ENCODE data around the gene RNASE12. TPM values are rescaled to one million over a fixed set of nuclear protein-coding genes. Genes with fewer than 3 reads are reported as not detected.

Gene RNASE12
- total and polyA plus RNA-seq, 9 of the 15 experiments (the other 6 are each of a cell fraction or from before 2014, with no cell fraction given), result 0.24 TPM; not detected in 8

DNA sequence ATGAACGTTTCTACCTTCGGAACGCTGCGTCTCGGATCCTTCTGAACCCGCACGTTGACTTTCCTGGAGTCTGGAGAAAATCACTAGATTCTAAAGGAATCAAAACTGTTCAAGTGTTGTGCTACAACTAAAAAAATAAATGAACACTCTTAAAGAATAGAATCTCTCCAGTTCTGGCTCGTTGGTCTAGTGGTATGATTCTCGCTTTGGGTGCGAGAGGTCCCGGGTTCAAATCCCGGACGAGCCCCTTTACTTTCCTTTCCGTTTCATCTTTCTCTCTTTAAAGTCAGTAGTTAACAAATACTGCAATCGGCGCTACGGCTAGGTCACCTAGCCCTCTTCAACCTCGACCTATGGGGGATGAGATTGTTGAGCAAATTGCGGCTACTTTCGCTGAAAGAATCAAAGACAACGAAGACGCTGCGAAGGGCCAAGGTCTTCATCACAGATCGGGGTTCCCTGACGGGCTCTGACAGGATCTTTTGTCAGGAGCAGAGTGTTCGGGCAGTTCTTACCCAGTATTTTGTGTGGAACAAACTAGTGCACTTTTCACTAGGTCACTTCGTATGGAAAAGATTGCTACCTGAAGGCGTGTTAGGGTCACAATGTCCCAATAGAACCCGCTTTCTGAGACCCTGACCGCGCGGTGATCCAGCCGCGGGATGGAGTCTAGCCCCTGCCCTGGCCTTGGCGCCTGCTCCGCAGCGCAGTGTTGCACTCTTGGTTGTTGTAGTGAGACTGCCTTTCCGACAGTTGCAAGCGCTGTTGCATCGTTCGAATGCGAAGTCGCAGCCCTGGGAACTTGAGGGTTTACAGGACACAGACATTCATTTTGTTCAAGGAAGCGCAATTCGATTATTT, 41.9 kb upstream of the RNASE12 start (continued):
- TF ChIP-seq PCBP1 (IDR thresholded peaks at IDR 0.05; ENCODE audit: low read depth, low read length, poor library complexity, severe bottlenecking), result no peak
- no peak for TF ChIP-seq GATAD2A (IDR thresholded peaks at IDR 0.05)
- TF ChIP-seq, protein P1, sequence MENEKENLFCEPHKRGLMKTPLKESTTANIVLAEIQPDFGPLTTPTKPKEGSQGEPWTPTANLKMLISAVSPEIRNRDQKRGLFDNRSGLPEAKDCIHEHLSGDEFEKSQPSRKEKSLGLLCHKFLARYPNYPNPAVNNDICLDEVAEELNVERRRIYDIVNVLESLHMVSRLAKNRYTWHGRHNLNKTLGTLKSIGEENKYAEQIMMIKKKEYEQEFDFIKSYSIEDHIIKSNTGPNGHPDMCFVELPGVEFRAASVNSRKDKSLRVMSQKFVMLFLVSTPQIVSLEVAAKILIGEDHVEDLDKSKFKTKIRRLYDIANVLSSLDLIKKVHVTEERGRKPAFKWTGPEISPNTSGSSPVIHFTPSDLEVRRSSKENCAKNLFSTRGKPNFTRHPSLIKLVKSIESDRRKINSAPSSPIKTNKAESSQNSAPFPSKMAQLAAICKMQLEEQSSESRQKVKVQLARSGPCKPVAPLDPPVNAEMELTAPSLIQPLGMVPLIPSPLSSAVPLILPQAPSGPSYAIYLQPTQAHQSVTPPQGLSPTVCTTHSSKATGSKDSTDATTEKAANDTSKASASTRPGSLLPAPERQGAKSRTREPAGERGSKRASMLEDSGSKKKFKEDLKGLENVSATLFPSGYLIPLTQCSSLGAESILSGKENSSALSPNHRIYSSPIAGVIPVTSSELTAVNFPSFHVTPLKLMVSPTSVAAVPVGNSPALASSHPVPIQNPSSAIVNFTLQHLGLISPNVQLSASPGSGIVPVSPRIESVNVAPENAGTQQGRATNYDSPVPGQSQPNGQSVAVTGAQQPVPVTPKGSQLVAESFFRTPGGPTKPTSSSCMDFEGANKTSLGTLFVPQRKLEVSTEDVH (IDR thresholded peaks at IDR 0.05; ENCODE audit: low read depth, partially characterized antibody), result no peak
- TF ChIP-seq, protein P2, sequence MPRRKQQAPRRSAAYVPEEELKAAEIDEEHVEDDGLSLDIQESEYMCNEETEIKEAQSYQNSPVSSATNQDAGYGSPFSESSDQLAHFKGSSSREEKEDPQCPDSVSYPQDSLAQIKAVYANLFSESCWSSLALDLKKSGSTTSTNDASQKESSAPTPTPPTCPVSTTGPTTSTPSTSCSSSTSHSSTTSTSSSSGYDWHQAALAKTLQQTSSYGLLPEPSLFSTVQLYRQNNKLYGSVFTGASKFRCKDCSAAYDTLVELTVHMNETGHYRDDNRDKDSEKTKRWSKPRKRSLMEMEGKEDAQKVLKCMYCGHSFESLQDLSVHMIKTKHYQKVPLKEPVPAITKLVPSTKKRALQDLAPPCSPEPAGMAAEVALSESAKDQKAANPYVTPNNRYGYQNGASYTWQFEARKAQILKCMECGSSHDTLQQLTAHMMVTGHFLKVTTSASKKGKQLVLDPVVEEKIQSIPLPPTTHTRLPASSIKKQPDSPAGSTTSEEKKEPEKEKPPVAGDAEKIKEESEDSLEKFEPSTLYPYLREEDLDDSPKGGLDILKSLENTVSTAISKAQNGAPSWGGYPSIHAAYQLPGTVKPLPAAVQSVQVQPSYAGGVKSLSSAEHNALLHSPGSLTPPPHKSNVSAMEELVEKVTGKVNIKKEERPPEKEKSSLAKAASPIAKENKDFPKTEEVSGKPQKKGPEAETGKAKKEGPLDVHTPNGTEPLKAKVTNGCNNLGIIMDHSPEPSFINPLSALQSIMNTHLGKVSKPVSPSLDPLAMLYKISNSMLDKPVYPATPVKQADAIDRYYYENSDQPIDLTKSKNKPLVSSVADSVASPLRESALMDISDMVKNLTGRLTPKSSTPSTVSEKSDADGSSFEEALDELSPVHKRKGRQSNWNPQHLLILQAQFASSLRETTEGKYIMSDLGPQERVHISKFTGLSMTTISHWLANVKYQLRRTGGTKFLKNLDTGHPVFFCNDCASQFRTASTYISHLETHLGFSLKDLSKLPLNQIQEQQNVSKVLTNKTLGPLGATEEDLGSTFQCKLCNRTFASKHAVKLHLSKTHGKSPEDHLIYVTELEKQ (CRISPR knock-in tag; IDR thresholded peaks at IDR 0.05), result no peak
- TF ChIP-seq CAMTA2 (CRISPR knock-in tag; conservative IDR thresholded peaks at IDR 0.05), result no peak
- no peak for TF ChIP-seq TEAD2 (tag; IDR thresholded peaks at IDR 0.05)
- no peak for TF ChIP-seq ZNF354B (CRISPR knock-in tag; IDR thresholded peaks at IDR 0.05)
- TF ChIP-seq OTX1 (CRISPR knock-in tag; IDR thresholded peaks at IDR 0.05), result no peak
- TF ChIP-seq ZNF764 (CRISPR knock-in tag; IDR thresholded peaks at IDR 0.05; ENCODE audit: low read depth), result no peak
- TF ChIP-seq RBM22 (IDR thresholded peaks at IDR 0.05; ENCODE audit: low read depth, low read length, poor library complexity, severe bottlenecking), result no peak
- no peak for TF ChIP-seq ZNF146 (CRISPR knock-in tag; IDR thresholded peaks at IDR 0.05; ENCODE audit: unreplicated experiment)
- no peak for TF ChIP-seq ZNF165 (CRISPR knock-in tag; IDR thresholded peaks at IDR 0.05; ENCODE audit: borderline replicate concordance)
- no peak for TF ChIP-seq MXI1 (IDR thresholded peaks at IDR 0.05; ENCODE audit: low read depth, low read length)
- TF ChIP-seq ELF1 (tag; IDR thresholded peaks at IDR 0.05), result no peak
- TF ChIP-seq, protein P3, sequence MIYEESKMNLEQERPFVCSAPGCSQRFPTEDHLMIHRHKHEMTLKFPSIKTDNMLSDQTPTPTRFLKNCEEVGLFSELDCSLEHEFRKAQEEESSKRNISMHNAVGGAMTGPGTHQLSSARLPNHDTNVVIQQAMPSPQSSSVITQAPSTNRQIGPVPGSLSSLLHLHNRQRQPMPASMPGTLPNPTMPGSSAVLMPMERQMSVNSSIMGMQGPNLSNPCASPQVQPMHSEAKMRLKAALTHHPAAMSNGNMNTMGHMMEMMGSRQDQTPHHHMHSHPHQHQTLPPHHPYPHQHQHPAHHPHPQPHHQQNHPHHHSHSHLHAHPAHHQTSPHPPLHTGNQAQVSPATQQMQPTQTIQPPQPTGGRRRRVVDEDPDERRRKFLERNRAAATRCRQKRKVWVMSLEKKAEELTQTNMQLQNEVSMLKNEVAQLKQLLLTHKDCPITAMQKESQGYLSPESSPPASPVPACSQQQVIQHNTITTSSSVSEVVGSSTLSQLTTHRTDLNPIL (CRISPR knock-in tag; IDR thresholded peaks at IDR 0.05), result no peak
- TF ChIP-seq CHD2 (IDR thresholded peaks at IDR 0.05; ENCODE audit: low read depth, low read length), result 0 out of 2 replicates have a peak, but pooled peaks have one; percentile 12
- TF ChIP-seq, protein P4, sequence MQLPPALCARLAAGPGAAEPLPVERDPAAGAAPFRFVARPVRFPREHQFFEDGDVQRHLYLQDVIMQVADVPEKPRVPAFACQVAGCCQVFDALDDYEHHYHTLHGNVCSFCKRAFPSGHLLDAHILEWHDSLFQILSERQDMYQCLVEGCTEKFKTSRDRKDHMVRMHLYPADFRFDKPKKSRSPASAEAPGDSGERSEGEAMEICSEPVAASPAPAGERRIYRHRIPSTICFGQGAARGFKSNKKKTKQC (CRISPR knock-in tag; IDR thresholded peaks at IDR 0.05), result no peak
- TF ChIP-seq, protein P5, sequence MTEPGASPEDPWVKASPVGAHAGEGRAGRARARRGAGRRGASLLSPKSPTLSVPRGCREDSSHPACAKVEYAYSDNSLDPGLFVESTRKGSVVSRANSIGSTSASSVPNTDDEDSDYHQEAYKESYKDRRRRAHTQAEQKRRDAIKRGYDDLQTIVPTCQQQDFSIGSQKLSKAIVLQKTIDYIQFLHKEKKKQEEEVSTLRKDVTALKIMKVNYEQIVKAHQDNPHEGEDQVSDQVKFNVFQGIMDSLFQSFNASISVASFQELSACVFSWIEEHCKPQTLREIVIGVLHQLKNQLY (CRISPR knock-in tag; conservative IDR thresholded peaks at IDR 0.05), result no peak
- TF ChIP-seq POLR2G (IDR thresholded peaks at IDR 0.05; ENCODE audit: low read depth, low read length), result no peak

Data from K562 (cell line).